ENCODE measurements around the gene ENPP6.

DNA sequence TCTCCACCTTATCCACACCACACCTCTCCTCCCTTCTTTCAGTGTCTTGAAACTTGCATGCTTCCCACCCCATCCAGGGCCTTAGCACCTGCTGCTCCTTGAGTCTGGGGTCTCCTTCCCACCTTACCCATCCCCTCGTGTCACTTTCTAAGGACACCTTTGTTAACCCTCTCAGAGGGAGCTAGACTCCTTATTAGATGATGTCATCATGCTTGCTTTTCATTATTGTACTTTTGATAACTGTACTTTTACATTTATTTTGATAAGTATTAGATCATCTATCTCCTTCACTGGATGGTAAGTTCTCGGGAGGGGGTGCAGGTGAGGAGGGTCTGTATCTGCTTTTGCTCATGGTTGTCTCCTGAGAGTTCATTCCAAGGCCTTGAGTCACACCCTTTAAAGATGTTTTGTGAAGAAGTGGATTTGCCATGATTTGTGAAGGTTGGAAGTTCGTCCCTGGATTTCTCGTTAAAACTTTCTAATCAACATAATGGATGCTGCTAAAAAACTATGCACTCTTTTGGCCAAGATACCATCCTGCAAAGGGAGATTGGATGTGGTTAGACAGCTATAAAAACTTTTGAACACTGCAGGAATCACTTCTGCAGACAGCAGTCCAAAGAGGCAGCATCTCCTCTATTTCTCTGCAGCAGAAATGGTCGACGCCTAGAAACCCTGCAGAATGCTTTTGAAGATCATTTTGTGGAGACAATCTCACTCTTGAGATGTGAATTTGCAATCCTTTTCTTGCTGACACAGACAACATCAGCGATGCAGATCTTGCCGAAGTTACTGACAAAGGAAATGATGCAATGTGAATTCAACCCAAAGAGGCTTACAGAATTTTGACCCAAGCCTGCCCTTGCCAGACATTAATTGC lies 69.6 kb downstream of the ENPP6 start:
- TF ChIP-seq CTCF (IDR thresholded peaks at IDR 0.05; ENCODE audit: low read depth, low read length, missing input control): no peak
- TF ChIP-seq, protein P1, sequence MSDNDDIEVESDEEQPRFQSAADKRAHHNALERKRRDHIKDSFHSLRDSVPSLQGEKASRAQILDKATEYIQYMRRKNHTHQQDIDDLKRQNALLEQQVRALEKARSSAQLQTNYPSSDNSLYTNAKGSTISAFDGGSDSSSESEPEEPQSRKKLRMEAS (IDR thresholded peaks at IDR 0.05): no peak
- no peak for TF ChIP-seq TAF1 (conservative IDR thresholded peaks at IDR 0.05)
- TF ChIP-seq REST (IDR thresholded peaks at IDR 0.05): no peak
- TF ChIP-seq ATF3 (IDR thresholded peaks at IDR 0.05): no peak
- TF ChIP-seq EGR1 (IDR thresholded peaks at IDR 0.05; ENCODE audit: low read depth in 2 of 2): no peak
- TF ChIP-seq JUND (IDR thresholded peaks at IDR 0.05): no peak
- no peak for TF ChIP-seq RAD21 (IDR thresholded peaks at IDR 0.05)
- TF ChIP-seq YY1 (IDR thresholded peaks at IDR 0.05): no peak
